Stimulated activated CD4-positive, alpha-beta T cell treated with anti-CD3 and anti-CD28 coated beads, Interleukin-2, amount 100 ng/mL, for 24 hours (primary cell): Measurements from ENCODE around the gene GNAQ.
"Not testable (repeated sequence)": the region's sequence is repeated elsewhere in the genome, so short reads cannot be mapped to it uniquely, and the experiment has no call there.

Source experiments
- DNase-seq, 2 donors: peaks; one replicate each; pipeline ENCODE4 v3.0.0-alpha.2; 2020

Gene GNAQ

GRCh38 chr9:77898864-77899263 is 132.7 kb downstream of the GNAQ start:
- DNase-seq: no peak

- DNase-seq: no peak
Measured at GRCh38 chr9:77896938-77897667, 134.5 kb downstream of the GNAQ start.

- no peak for DNase-seq
Measured at GRCh38 chr9:77896269-77896937, 135.2 kb downstream of the GNAQ start.

- no peak for DNase-seq
Measured at GRCh38 chr9:77893706-77894105, 137.9 kb downstream of the GNAQ start.

- DNase-seq: no peak
Measured at GRCh38 chr9:77892955-77893514, 138.6 kb downstream of the GNAQ start.

- no peak for DNase-seq
Measured at GRCh38 chr9:77892171-77892570, 139.4 kb downstream of the GNAQ start.

- no peak for DNase-seq
Measured at GRCh38 chr9:77891128-77891800, 140.3 kb downstream of the GNAQ start.

GRCh38 chr9:77887662-77888061 is 143.9 kb downstream of the GNAQ start:
- no peak for DNase-seq

GRCh38 chr9:77885104-77885672 is 146.4 kb downstream of the GNAQ start:
- no peak for DNase-seq

GRCh38 chr9:77883846-77884771 is 147.5 kb downstream of the GNAQ start:
- no peak for DNase-seq

GRCh38 chr9:77883133-77883532 is 148.5 kb downstream of the GNAQ start:
- no peak for DNase-seq

GRCh38 chr9:77882294-77882693 is 149.3 kb downstream of the GNAQ start:
- DNase-seq: no peak

GRCh38 chr9:77881634-77882033 is 150.0 kb downstream of the GNAQ start:
- DNase-seq: not testable (repeated sequence)

- DNase-seq: no peak
Measured at GRCh38 chr9:77881111-77881510, 150.5 kb downstream of the GNAQ start.

- no peak for DNase-seq
Measured at GRCh38 chr9:77879437-77879943, 152.1 kb downstream of the GNAQ start.

- DNase-seq: not testable (repeated sequence)
Measured at GRCh38 chr9:77878793-77879192, 152.8 kb downstream of the GNAQ start.

- DNase-seq: no peak
Measured at GRCh38 chr9:77877976-77878375, 153.6 kb downstream of the GNAQ start.

- no peak for DNase-seq
Measured at GRCh38 chr9:77876590-77876989, 155.0 kb downstream of the GNAQ start.

- no peak for DNase-seq
Measured at GRCh38 chr9:77876091-77876490, 155.5 kb downstream of the GNAQ start.

- no peak for DNase-seq
Measured at GRCh38 chr9:77872863-77873262, 158.7 kb downstream of the GNAQ start.

GRCh38 chr9:77872177-77872576 is 159.4 kb downstream of the GNAQ start:
- no peak for DNase-seq

GRCh38 chr9:77871483-77871882 is 160.1 kb downstream of the GNAQ start:
- DNase-seq: no peak
